SK-N-SH treated with all-trans-retinoic acid at 6 μM for 48 hours (cell line): ENCODE results near the gene SLC6A6.

Experiments
- ATAC-seq: fragments of 200-7000 bp; cut with Tn5 transposase; 3 replicates; pipeline ENCODE4 v1.9.1; 2020; ENCODE audit warnings: mild to moderate bottlenecking, moderate library complexity
- ARNTL ChIP-seq: fragments of 450-650 bp; formaldehyde crosslinking; IDR thresholded peaks from 2 replicates; pipeline ENCODE4 v1.5.0; 2020; ENCODE audit warnings: low read depth, mild to moderate bottlenecking, moderate library complexity, borderline replicate concordance
- BACH2 ChIP-seq: fragments of 250-450 bp; sonication (Bioruptor Pico); IDR thresholded peaks from 2 replicates; pipeline ENCODE4 v1.9.0; 2021; ENCODE audit warnings: mild to moderate bottlenecking, borderline replicate concordance
- CREB5 ChIP-seq: fragments of 250-450 bp; sonication (Bioruptor Pico); IDR thresholded peaks from 2 replicates; pipeline ENCODE4 v1.5.1; 2020; ENCODE audit warnings: low read depth, mild to moderate bottlenecking, moderate library complexity
- CSDC2 ChIP-seq: fragments of 250-450 bp; sonication (Bioruptor Pico); IDR thresholded peaks from 2 replicates; pipeline ENCODE4 v1.5.0; 2020; ENCODE audit warnings: mild to moderate bottlenecking, moderate library complexity
- ESRRG ChIP-seq: fragments of 250-450 bp; sonication (Bioruptor Pico); IDR thresholded peaks from 2 replicates; pipeline ENCODE4 v1.6.1; 2021; ENCODE audit warnings: mild to moderate bottlenecking
- GLIS3 ChIP-seq: fragments of 250-450 bp; sonication (Bioruptor Pico); IDR thresholded peaks from 2 replicates; pipeline ENCODE4 v1.5.0; 2020; ENCODE audit warnings: mild to moderate bottlenecking, moderate library complexity
- ISL1 ChIP-seq: fragments of 250-450 bp; sonication (Bioruptor Pico); IDR thresholded peaks from 2 replicates; pipeline ENCODE4 v2.1.2; 2022; ENCODE audit warnings: mild to moderate bottlenecking, moderate library complexity
- OSR1 ChIP-seq: fragments of 250-450 bp; sonication (Bioruptor Pico); IDR thresholded peaks from 2 replicates; pipeline ENCODE4 v1.8.0; 2022; ENCODE audit warnings: moderate library complexity, mild to moderate bottlenecking, inconsistent platforms
- POU6F1 ChIP-seq: fragments of 250-450 bp; sonication (Bioruptor Pico); IDR thresholded peaks from 2 replicates; pipeline ENCODE4 v1.8.0; 2021; ENCODE audit warnings: low read depth, mild to moderate bottlenecking, moderate library complexity, borderline replicate concordance
- PPARA ChIP-seq: fragments of 250-450 bp; sonication (Bioruptor Pico); IDR thresholded peaks from 2 replicates; pipeline ENCODE4 v1.5.0; 2020; ENCODE audit warnings: mild to moderate bottlenecking, borderline replicate concordance
- RARB ChIP-seq: fragments of 250-450 bp; sonication (Bioruptor Pico); IDR thresholded peaks from 2 replicates; pipeline ENCODE4 v1.8.0; 2021; ENCODE audit warnings: mild to moderate bottlenecking, moderate library complexity
- TCF4 ChIP-seq: fragments of 250-450 bp; sonication (Bioruptor Pico); IDR thresholded peaks from 2 replicates; pipeline ENCODE4 v1.8.0; 2021; ENCODE audit warnings: mild to moderate bottlenecking, moderate library complexity, borderline replicate concordance
- TOX ChIP-seq: fragments of 250-450 bp; sonication (Bioruptor Pico); IDR thresholded peaks from 2 replicates; pipeline ENCODE4 v1.8.0; 2021; ENCODE audit warnings: mild to moderate bottlenecking, moderate library complexity, borderline replicate concordance
- TSHZ2 ChIP-seq: fragments of 250-450 bp; sonication (Bioruptor Pico); IDR thresholded peaks from 2 replicates; pipeline ENCODE4 v1.5.0; 2020; ENCODE audit warnings: mild to moderate bottlenecking, moderate library complexity
- ZC3H10 ChIP-seq: fragments of 250-450 bp; sonication (Bioruptor Pico); IDR thresholded peaks from 2 replicates; pipeline ENCODE4 v1.5.1; 2021; ENCODE audit warnings: mild to moderate bottlenecking, moderate library complexity
- ZFP3 ChIP-seq: fragments of 250-450 bp; sonication (Bioruptor Pico); IDR thresholded peaks from 2 replicates; pipeline ENCODE4 v1.5.0; 2020; ENCODE audit warnings: mild to moderate bottlenecking, moderate library complexity
- ZFP30 ChIP-seq: fragments of 450-650 bp; formaldehyde crosslinking; IDR thresholded peaks from 2 replicates; pipeline ENCODE4 v1.5.0; 2022; ENCODE audit warnings: mild to moderate bottlenecking, moderate library complexity
- ZNF70 ChIP-seq: fragments of 450-650 bp; formaldehyde crosslinking; IDR thresholded peaks from 2 replicates; pipeline ENCODE4 v1.5.0; 2020; ENCODE audit warnings: mild to moderate bottlenecking, moderate library complexity
- ZNF8 ChIP-seq: fragments of 450-650 bp; formaldehyde crosslinking; IDR thresholded peaks from 2 replicates; pipeline ENCODE4 v1.5.0; 2020; ENCODE audit warnings: mild to moderate bottlenecking, moderate library complexity
- TF ChIP-seq, protein P1 (sequence below): fragments of 250-450 bp; sonication (Bioruptor Pico); IDR thresholded peaks from 2 replicates; pipeline ENCODE4 v1.8.0; 2020; ENCODE audit warnings: mild to moderate bottlenecking, moderate library complexity, borderline replicate concordance

SLC6A6 gene

GRCh38 chr3:14478956-14479550 is 76.6 kb downstream of the SLC6A6 start:
- no peak for ATAC-seq
- TF ChIP-seq ISL1 (CRISPR knock-in tag) (no peak), ESRRG (no peak), ZNF70 (CRISPR knock-in tag) (no peak), TCF4 (CRISPR knock-in tag) (no peak), PPARA (no peak), CREB5 (CRISPR knock-in tag) (no peak), GLIS3 (CRISPR knock-in tag) (no peak), TOX (CRISPR knock-in tag) (no peak), ZFP3 (CRISPR knock-in tag) (no peak), ZFP30 (CRISPR knock-in tag) (no peak), POU6F1 (CRISPR knock-in tag) (no peak), RARB (CRISPR knock-in tag) (no peak), CSDC2 (no peak), ZC3H10 (CRISPR knock-in tag) (no peak), OSR1 (no peak), BACH2 (CRISPR knock-in tag) (no peak), ZNF8 (CRISPR knock-in tag) (no peak), TSHZ2 (CRISPR knock-in tag) (no peak), ARNTL (CRISPR knock-in tag) (no peak)
- TF ChIP-seq, protein P1, sequence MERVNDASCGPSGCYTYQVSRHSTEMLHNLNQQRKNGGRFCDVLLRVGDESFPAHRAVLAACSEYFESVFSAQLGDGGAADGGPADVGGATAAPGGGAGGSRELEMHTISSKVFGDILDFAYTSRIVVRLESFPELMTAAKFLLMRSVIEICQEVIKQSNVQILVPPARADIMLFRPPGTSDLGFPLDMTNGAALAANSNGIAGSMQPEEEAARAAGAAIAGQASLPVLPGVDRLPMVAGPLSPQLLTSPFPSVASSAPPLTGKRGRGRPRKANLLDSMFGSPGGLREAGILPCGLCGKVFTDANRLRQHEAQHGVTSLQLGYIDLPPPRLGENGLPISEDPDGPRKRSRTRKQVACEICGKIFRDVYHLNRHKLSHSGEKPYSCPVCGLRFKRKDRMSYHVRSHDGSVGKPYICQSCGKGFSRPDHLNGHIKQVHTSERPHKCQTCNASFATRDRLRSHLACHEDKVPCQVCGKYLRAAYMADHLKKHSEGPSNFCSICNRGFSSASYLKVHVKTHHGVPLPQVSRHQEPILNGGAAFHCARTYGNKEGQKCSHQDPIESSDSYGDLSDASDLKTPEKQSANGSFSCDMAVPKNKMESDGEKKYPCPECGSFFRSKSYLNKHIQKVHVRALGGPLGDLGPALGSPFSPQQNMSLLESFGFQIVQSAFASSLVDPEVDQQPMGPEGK (CRISPR knock-in tag) = no peak

GRCh38 chr3:14479591-14479990 is 77.2 kb downstream of the SLC6A6 start:
- ATAC-seq = no peak

DNA sequence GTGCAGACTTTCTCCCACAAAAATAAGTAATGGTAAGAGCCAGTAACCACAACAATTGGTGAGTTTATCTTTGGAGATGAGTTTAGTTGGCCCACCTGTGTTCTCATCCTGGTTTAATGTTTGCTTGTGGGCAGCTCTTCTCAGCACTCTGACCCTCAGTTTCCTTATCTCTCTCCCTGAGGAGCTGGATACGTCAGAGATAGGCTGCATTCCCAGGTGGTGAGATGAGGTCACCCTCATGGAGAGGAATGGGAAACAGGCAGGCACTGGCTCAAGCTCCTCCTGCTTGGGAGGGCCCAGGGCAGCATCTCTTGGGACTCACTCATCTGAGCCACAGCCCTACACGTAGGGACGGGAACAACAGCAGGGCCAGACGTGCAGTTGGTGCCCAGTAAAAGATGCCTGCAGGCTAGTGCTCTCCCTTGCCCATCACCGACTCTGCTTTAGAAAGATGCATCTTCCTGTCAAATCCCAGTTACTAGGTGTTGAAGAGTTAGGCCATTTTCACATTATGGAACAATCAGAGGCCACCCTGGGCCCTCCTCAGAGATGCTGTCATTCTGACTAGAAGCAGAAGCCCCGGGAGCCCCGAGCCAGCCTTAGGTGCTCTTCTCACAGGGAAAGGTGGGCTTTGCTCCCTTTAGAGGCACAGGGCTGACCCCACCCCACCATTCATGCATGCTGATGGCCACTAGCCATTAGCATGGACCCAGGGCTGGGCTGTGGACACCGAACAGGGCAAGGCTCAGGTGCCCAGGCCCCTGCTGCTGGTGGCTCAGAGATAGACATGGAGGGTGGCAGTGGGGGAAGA is 78.0 kb downstream of the SLC6A6 start:
- TF ChIP-seq ZFP30 (CRISPR knock-in tag) (no peak), CSDC2 (no peak), ISL1 (CRISPR knock-in tag) (peak; percentile 18; the same call in 1 of the 2 replicates)
- no peak for ATAC-seq

More at GRCh38 chr3:14479591-14479990, 77.2 kb downstream of the SLC6A6 start:
- TF ChIP-seq BACH2 (CRISPR knock-in tag) = no peak
- no peak for TF ChIP-seq ARNTL (CRISPR knock-in tag)
- no peak for TF ChIP-seq CSDC2
